ENCODE results near the gene KNSTRN.

GRCh38 chr15:40339621-40339945, 42.9 kb upstream of the KNSTRN start:
- TF ChIP-seq POLR2A (IDR thresholded peaks at IDR 0.05; ENCODE audit: low read depth, low read length): no peak
- no peak for TF ChIP-seq TAF1 (IDR thresholded peaks at IDR 0.05; ENCODE audit: borderline replicate concordance, low read depth, low read length)

Measured in GM12892 (cell line).